GM19351 (cell line): ENCODE measurements around the gene CLK1.
"Not testable (repeated sequence)": the region's sequence is repeated elsewhere in the genome, so short reads cannot be mapped to it uniquely, and the experiment has no call there.

Experiments
- ATAC-seq: cut with Tn5 transposase; IDR thresholded peaks from one replicate; pipeline ENCODE4 v1.9.1; 2021; ENCODE audit warnings: mild to moderate bottlenecking, moderate library complexity; ENCODE audit not compliant: unreplicated experiment

Gene CLK1

GRCh38 chr2:200864176-200865034, at the start of gene CLK1:
CLK1 (minus strand) TSS chr2:200864658; CDS start chr2:200861862, 2,796 bp downstream.
- ATAC-seq, result peak; percentile 80

GRCh38 chr2:200913654-200914053, 49.2 kb upstream of the CLK1 start:
- ATAC-seq, result no peak

GRCh38 chr2:200909958-200910357, 45.5 kb upstream of the CLK1 start:
- no peak for ATAC-seq

GRCh38 chr2:200905618-200906296, 41.3 kb upstream of the CLK1 start:
- no peak for ATAC-seq

GRCh38 chr2:200901459-200902072, 37.1 kb upstream of the CLK1 start:
- peak; percentile 100 for ATAC-seq

GRCh38 chr2:200899482-200899881, 35.0 kb upstream of the CLK1 start:
- no peak for ATAC-seq

- peak; percentile 88 for ATAC-seq
Measured at GRCh38 chr2:200888704-200889625, 24.5 kb upstream of the CLK1 start, which contains the start of the genes NIF3L1 and PPIL3. NIF3L1 (plus strand) TSS chr2:200889371; CDS start chr2:200891944, 2,573 bp downstream. PPIL3 (minus strand) TSS chr2:200889077; CDS start chr2:200887615, 1,462 bp downstream.

GRCh38 chr2:200881715-200882249, 17.3 kb upstream of the CLK1 start:
- ATAC-seq, result not testable (repeated sequence)

GRCh38 chr2:200878289-200878880, 13.9 kb upstream of the CLK1 start:
- ATAC-seq, result no peak

- ATAC-seq, result no peak
Measured at GRCh38 chr2:200877443-200877842, 13.0 kb upstream of the CLK1 start.

GRCh38 chr2:200873560-200873959, 9.1 kb upstream of the CLK1 start:
- no peak for ATAC-seq

GRCh38 chr2:200871151-200871550, 6.7 kb upstream of the CLK1 start:
- no peak for ATAC-seq

- ATAC-seq, result no peak
Measured at GRCh38 chr2:200869014-200869413, 4.6 kb upstream of the CLK1 start.

GRCh38 chr2:200863782-200864175, 679 bp downstream of the CLK1 start:
- no peak for ATAC-seq

GRCh38 chr2:200862532-200863000, 1.9 kb downstream of the CLK1 start:
- peak; percentile 21 for ATAC-seq

GRCh38 chr2:200861617-200862155, 2.8 kb downstream of the CLK1 start:
- ATAC-seq, result no peak

GRCh38 chr2:200860092-200860795, 4.2 kb downstream of the CLK1 start:
- ATAC-seq, result no peak

GRCh38 chr2:200856806-200857205, 7.7 kb downstream of the CLK1 start:
- no peak for ATAC-seq

- no peak for ATAC-seq
Measured at GRCh38 chr2:200852605-200853004, 11.9 kb downstream of the CLK1 start.
